Right cardiac atrium (tissue), 5 donors: ENCODE data around the gene RPL12. TPM values are rescaled to one million over a fixed set of nuclear protein-coding genes. Genes with fewer than 3 reads are reported as not detected.
A peak's percentile ranks its signal among the peaks of the same experiment; 100 is the strongest.

Source experiments
- ATAC-seq, 2 donors: fragments of 200-7000 bp; cut with Tn5 transposase; one replicate each; pipeline versions ENCODE4 v1.8.0 to v1.9.1; 2020; ENCODE audit warnings: moderate library complexity in 2 of 2, mild to moderate bottlenecking in 1 of 2
- DNase-seq, 3 donors: peaks; one replicate each; pipeline ENCODE4 v3.0.0-alpha.2; 2020
- H3K27ac ChIP-seq: one replicate; pipeline ENCODE4 v1.5.1; 2013; ENCODE audit warnings: mild to moderate bottlenecking, low read length, control low read depth, moderate library complexity
- H3K27me3 ChIP-seq: one replicate; pipeline ENCODE4 v1.6.1; 2013; ENCODE audit not compliant: control insufficient read depth, insufficient read depth
- H3K4me1 ChIP-seq: one replicate; pipeline ENCODE4 v1.6.1; 2013; ENCODE audit warnings: low read length; ENCODE audit not compliant: control insufficient read depth, insufficient read depth
- H3K4me3 ChIP-seq: one replicate; pipeline ENCODE4 v1.5.1; 2013; ENCODE audit warnings: low read length, control low read depth
- H3K9me3 ChIP-seq: one replicate; pipeline ENCODE4 v1.6.1; 2013; ENCODE audit warnings: low read length; ENCODE audit not compliant: control insufficient read depth
- WGBS: extraction: QIAGEN DNeasy Blood & Tissue Kit; methylation state at CpG from one replicate; pipeline ENCODE4 v1.1.7; 2013; 5-methylcytosine and 5-hydroxymethylcytosine counted together
- intact Hi-C, 4 donors: fragments of 100-400 bp; cut with DNase I; formaldehyde crosslinking; loops; one replicate each; pipeline versions ENCODE4 v1.11.0 to v1.14.0; 2022 to 2023
- polyA plus RNA-seq: library from polyadenylated mRNA; stranded (reverse); fragments of 200-250 nt; gene quantifications from one replicate; pipeline ENCODE4 v1.2.3, GENCODE V29; 2013
- total RNA-seq, 4 donors: library from RNA; stranded (reverse); fragmentation: NEBNext Ultra II Directional; extraction: Animal tissue kit (Norgen Biotek cat#: 25700); gene quantifications; one replicate each; pipeline ENCODE4 v1.2.1, GENCODE V29; 2021
- donor health status: healthy with polysubstance abuse.
- donor health status: DM: no; HTN: yes; CAD: no.
- donor health status: DM: no; HTN: no; CAD: no.
- donor health status: DM: no; HTN: yes; CAD: no; lungs with severe emphysema.
- donor health status: DM: yes; HTN: yes; CAD: no.

RPL12 gene
- total and polyA plus RNA-seq, 5 donors, result 535 to 1,268 (median 637) TPM

DNA sequence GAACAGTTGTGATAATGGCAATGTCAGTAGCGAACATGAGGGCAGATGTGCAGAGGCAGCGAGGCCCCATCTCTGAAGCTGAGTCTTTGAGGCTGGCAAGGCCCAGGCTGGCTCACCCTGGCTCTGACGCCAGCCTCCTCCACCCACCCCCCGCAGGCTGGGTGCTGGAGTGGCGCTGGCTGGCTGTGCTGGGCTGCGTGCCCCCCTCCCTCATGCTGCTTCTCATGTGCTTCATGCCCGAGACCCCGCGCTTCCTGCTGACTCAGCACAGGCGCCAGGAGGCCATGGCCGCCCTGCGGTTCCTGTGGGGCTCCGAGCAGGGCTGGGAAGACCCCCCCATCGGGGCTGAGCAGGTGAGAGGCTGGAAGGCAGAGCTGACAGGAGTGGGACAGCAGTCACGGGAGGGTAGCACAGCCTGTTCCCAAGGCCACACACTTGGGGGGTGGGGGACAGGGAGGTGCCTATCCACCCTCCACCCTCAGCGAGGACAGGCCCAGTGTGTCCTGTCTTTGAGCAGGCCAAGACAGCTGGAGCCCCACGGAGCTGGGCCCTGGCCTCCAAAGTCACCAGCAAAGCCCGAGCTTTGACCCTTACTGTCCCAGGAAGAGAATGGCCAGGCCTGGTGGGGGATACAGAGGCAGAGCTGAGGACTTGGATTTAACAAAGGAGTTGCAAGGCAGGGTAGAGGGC lies 48.7 kb downstream of the RPL12 start:
- H3K4me1 ChIP-seq, result peaks cover 16% of the 10 kb centered on the region
- DNase-seq, result no peak
- no peak for ATAC-seq
- H3K27ac ChIP-seq, result no peak overlapping the region
- intact Hi-C loops, result loop anchor here in 1 of 4 donors (10.0 kb wide), 1 partner anchor 178 kb away; no protein-coding TSS in a partner anchor
- no peaks in the 10 kb centered on the region for H3K9me3 ChIP-seq
- WGBS, result 87% methylated on average over 18 of the region's 18 CpGs
- no peak overlapping the region for H3K4me3 ChIP-seq
- no peaks in the 10 kb centered on the region for H3K27me3 ChIP-seq

GRCh38 chr9:127399736-127400269 lies 51.4 kb downstream of the RPL12 start:
- DNase-seq, result no peak
- 95% methylated on average over 14 of the region's 14 CpGs for whole genome bisulfite sequencing

GRCh38 chr9:127398715-127399400 lies 52.3 kb downstream of the RPL12 start:
- intact Hi-C loops, result no loop called here
- H3K27ac ChIP-seq, result no peak overlapping the region
- ATAC-seq (no peak), DNase-seq (no peak)
- peaks cover 7% of the 10 kb centered on the region for H3K4me1 ChIP-seq
- no peaks in the 10 kb centered on the region for H3K27me3 ChIP-seq
- no peak overlapping the region for H3K4me3 ChIP-seq
- 88% methylated on average over 13 of the region's 13 CpGs for WGBS
- H3K9me3 ChIP-seq, result no peaks in the 10 kb centered on the region

More at GRCh38 chr9:127399736-127400269, 51.4 kb downstream of the RPL12 start:
- ATAC-seq, result no peak
- Histone ChIP-seq H3K27ac (no peak overlapping the region), H3K9me3 (no peaks in the 10 kb centered on the region), H3K27me3 (no peaks in the 10 kb centered on the region), H3K4me1 (peaks cover 7% of the 10 kb centered on the region), H3K4me3 (no peak overlapping the region)
- intact Hi-C loops, result loop anchor here in 1 of 4 donors (10.0 kb wide), 1 partner anchor 175 kb away; no protein-coding TSS in a partner anchor

GRCh38 chr9:127398275-127398647 lies 52.9 kb downstream of the RPL12 start:
- intact Hi-C loops, result no loop called here
- no peaks in the 10 kb centered on the region for H3K9me3 ChIP-seq
- peaks cover 7% of the 10 kb centered on the region for H3K4me1 ChIP-seq
- H3K4me3 ChIP-seq, result peak overlapping the region; percentile 75
- no peak overlapping the region for H3K27ac ChIP-seq
- DNase-seq, result no peak
- ATAC-seq, result no peak
- H3K27me3 ChIP-seq, result no peaks in the 10 kb centered on the region
- WGBS, result 48% methylated on average over 5 of the region's 5 CpGs

Other genes starting within 250 kb of the RPL12 start
- 10 to 100 TPM; 14.1 to 24.2 (median 17.3) TPM for gene GARNL3, start 186.6 kb downstream of the RPL12 start, total RNA-seq
- gene GARNL3, start 186.6 kb downstream of the RPL12 start, polyA plus RNA-seq, result 9.1 TPM
- 10 to 100 TPM; 12.2 to 16.6 (median 13.3) TPM for gene SLC2A8, start 54.2 kb downstream of the RPL12 start, total RNA-seq
- gene SLC2A8, start 54.2 kb downstream of the RPL12 start, polyA plus RNA-seq, result 15.4 TPM
- gene ZNF79, start 27.0 kb downstream of the RPL12 start, total RNA-seq, result 1 to 10 TPM; 6.3 to 7.9 (median 7.6) TPM
- gene ZNF79, start 27.0 kb downstream of the RPL12 start, polyA plus RNA-seq, result 3.2 TPM
- 10 to 100 TPM; 14.4 to 23.3 (median 21.1) TPM for gene LRSAM1, start 104 bp upstream of the RPL12 start, total RNA-seq
- 23.8 TPM for gene LRSAM1, start 104 bp upstream of the RPL12 start, polyA plus RNA-seq
- 10 to 100 TPM; 30.0 to 43.3 (median 41.2) TPM for gene STXBP1, start 160.9 kb upstream of the RPL12 start, total RNA-seq
- 19.4 TPM for gene STXBP1, start 160.9 kb upstream of the RPL12 start, polyA plus RNA-seq